Central memory CD8-positive, alpha-beta T cell (primary cell): Measurements from ENCODE around the gene TBPL1.
"Not testable (repeated sequence)": the region's sequence is repeated elsewhere in the genome, so short reads cannot be mapped to it uniquely, and the experiment has no call there.

Experiments
- ATAC-seq: fragments of 150-1000 bp; cut with Tn5 transposase; replicated peaks from 2 replicates; pipeline ENCODE4 v1.10.0; 2022; ENCODE audit warnings: mild to moderate bottlenecking, moderate FRiP score, moderate number of reproducible peaks; ENCODE audit not compliant: poor library complexity, severe bottlenecking; ENCODE audit errors: extremely low read depth
- DNase-seq, 2 donors: peaks; one replicate each; pipeline ENCODE4 v3.0.0; 2021; ENCODE audit warnings: low spot score in 2 of 2
- H3K27ac Mint-ChIP-seq: one replicate; pipeline ENCODE4 v1.8.0; 2022; ENCODE audit warnings: low read depth, mild to moderate bottlenecking, moderate library complexity, mixed read lengths
- H3K27me3 Mint-ChIP-seq: one replicate; pipeline ENCODE4 v1.8.0; 2022; ENCODE audit warnings: mixed read lengths
- H3K36me3 Mint-ChIP-seq: one replicate; pipeline ENCODE4 v1.8.0; 2022; ENCODE audit warnings: mild to moderate bottlenecking, moderate library complexity, mixed read lengths; ENCODE audit not compliant: insufficient read depth
- H3K4me1 Mint-ChIP-seq: one replicate; pipeline ENCODE4 v1.8.0; 2022; ENCODE audit warnings: mixed read lengths
- H3K4me3 Mint-ChIP-seq: one replicate; pipeline ENCODE4 v1.8.0; 2022; ENCODE audit warnings: mild to moderate bottlenecking, moderate library complexity, mixed read lengths
- H3K9me3 Mint-ChIP-seq: one replicate; pipeline ENCODE4 v1.8.0; 2022; ENCODE audit warnings: mixed read lengths

The TBPL1 gene

DNA sequence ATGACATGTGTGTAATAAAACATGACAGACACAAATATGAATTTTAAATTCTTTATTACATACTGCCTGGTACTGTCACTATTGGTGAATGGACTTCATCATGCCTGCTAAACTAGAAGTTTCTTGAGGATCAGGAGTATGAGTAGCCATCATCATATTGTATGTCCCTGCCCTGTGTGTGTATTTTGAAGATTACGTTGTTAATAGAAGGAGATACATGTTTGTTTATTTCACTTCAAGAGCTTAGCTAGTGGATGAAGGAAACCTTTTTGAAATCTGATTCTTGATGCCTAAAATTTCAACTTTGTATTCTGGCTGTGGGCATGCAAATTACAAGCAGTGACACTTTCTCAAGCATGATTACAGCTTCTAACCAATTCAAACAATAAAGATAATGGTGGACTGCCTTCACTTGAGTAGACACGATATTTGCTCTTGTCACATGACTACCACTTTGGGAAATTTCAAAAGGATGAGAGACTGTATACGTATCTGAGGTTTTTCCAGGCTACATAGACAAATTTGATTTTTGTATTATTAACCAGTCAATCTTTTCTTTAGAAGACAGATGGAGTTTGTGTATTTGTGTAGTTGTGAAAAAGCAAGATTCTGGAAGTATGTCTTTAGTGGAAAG is 3.5 kb downstream of the TBPL1 start:
- ATAC-seq = no peak
- Mint-ChIP-seq H3K36me3 (peaks cover 7% of the 10 kb centered on the region), H3K4me3 (no peak overlapping the region), H3K4me1 (peaks cover 70% of the 10 kb centered on the region), H3K9me3 (no peaks in the 10 kb centered on the region), H3K27me3 (no peaks in the 10 kb centered on the region), H3K27ac (no peak overlapping the region)
- no peak for DNase-seq

DNA sequence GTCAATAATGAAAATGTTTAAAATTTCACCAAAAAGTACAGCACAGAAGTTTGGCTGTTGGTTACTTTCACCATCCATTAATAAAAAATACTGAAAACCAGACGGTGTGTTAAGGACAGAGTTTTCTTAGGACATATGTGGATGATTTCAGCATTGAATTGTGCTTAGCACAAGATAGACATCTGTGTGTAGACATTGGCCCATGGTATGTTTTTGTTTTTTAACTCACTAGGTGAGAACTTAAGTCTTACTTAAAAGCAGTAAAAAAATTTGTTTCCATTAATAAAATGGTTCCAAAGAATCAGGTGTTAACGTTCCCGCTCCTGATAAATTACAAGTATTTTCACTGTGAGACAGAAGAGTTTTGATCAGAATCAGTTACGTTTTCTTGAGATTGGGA is 4.2 kb downstream of the TBPL1 start:
- no peaks in the 10 kb centered on the region for H3K9me3 Mint-ChIP-seq
- peaks cover 74% of the 10 kb centered on the region for H3K4me1 Mint-ChIP-seq
- H3K27me3 Mint-ChIP-seq = no peaks in the 10 kb centered on the region
- H3K4me3 Mint-ChIP-seq = no peak overlapping the region
- H3K36me3 Mint-ChIP-seq = peaks cover 7% of the 10 kb centered on the region
- H3K27ac Mint-ChIP-seq = peak overlapping the region; percentile 29
- ATAC-seq (no peak), DNase-seq (no peak)

DNA sequence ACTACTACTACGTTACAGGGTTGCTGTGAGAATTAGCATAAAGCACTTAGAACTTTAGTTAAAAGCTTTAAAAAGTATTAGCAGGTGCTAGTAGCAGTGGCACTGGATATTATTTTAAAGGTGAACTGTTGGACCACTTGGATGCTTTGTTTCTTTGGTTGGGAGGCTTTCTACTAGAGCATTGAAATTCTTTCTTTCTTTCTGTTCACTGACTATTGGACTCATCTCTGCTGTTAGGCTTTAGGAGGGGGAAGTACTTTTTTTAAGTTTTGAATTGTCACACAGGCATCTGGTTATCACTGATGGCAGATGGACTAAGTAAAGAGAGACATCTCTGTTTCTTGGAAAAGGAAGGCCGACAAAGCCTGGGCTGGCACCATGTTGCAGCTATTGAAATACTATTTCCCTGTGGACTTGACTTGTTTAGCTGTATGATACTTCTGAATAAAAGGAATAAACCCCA is 4.8 kb downstream of the TBPL1 start:
- no peak for ATAC-seq
- Mint-ChIP-seq H3K4me1 (peaks cover 80% of the 10 kb centered on the region), H3K27ac (peak overlapping the region; percentile 29), H3K36me3 (peaks cover 4% of the 10 kb centered on the region), H3K4me3 (no peak overlapping the region), H3K27me3 (no peaks in the 10 kb centered on the region), H3K9me3 (no peaks in the 10 kb centered on the region)
- no peak for DNase-seq

DNA sequence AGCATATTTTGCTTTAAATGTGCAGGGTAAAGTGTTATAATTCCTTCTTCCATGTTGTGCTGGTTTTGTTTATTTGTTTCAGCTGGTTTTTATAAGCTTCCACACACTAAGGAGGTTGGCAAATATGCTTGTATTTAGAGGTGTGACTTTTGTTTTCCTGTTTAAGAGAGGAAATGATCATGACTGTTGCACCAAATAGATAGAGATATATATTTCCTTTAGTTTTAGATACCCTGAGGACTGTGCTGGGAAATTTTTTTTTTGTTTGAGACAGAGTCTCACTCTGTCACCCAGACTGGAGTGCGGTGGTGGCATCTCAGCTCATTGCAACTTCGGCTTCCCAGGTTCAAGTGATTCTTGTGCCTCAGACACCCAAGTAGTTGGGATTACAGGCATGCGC is 5.8 kb downstream of the TBPL1 start:
- no peak for DNase-seq
- Mint-ChIP-seq H3K27me3 (no peaks in the 10 kb centered on the region), H3K4me1 (peaks cover 81% of the 10 kb centered on the region), H3K27ac (peak overlapping the region; percentile 63), H3K36me3 (no peaks in the 10 kb centered on the region), H3K9me3 (no peaks in the 10 kb centered on the region), H3K4me3 (no peak overlapping the region)
- peak; percentile 67 for ATAC-seq

DNA sequence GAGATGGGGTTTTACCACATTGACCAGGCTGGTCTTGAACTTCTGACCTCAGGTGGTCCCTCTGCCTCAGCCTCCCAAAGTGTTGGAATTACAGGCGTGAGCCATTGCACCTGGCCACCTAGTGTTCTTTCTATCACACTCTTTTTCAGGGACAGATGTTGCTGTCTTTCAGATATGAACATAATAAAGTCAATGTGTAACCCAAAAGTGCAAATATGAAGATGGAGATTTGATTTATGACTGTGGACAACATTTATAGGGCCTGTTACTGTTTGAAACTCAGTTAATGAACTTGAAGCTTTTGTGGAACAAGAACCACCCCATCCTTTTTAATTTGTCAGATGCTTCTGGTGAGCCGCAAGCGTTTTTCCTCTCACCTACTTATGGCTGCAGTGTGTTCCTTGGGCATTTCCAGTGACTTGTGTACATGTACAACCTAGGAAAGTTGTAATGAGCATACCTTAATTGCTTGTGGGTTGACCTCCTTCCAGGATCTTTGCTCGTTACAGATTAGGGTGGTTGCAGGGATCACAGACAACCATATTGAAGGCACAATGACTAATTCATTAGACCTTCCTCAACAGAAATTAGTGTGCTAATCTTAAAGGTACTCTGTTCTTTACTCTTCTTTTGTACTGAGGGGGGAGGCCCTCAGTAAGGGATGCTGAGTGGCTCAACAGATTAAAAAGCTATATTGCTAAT is 6.8 kb downstream of the TBPL1 start:
- ATAC-seq = no peak
- H3K4me1 Mint-ChIP-seq = peaks cover 80% of the 10 kb centered on the region
- peak overlapping the region; percentile 63 for H3K27ac Mint-ChIP-seq
- H3K4me3 Mint-ChIP-seq = no peak overlapping the region
- H3K9me3 Mint-ChIP-seq = no peaks in the 10 kb centered on the region
- DNase-seq = no peak
- no peaks in the 10 kb centered on the region for H3K27me3 Mint-ChIP-seq
- no peaks in the 10 kb centered on the region for H3K36me3 Mint-ChIP-seq

DNA sequence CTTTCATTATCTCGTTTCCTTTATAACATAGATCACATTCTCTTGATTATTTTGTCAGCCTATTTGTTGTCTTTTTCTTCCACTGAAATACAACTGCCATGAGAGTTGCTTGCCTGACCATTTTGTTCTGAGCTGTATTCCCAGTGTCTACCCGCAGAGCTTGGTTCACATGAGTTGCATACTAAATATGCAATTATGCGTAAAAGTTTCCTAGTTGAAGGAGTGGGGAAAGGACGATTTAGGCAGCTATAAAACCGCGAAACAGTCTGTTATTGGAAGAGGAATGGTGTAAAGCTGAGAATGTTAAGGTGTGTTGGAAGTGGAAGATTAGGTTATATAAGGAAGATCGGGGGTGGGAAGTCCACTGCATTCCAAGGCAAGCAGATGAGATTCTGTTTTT is 8.8 kb downstream of the TBPL1 start:
- Mint-ChIP-seq H3K27me3 (no peaks in the 10 kb centered on the region), H3K36me3 (peaks cover 1% of the 10 kb centered on the region), H3K9me3 (no peaks in the 10 kb centered on the region), H3K4me3 (no peak overlapping the region), H3K4me1 (peaks cover 82% of the 10 kb centered on the region), H3K27ac (no peak overlapping the region)
- DNase-seq (no peak), ATAC-seq (no peak)

DNA sequence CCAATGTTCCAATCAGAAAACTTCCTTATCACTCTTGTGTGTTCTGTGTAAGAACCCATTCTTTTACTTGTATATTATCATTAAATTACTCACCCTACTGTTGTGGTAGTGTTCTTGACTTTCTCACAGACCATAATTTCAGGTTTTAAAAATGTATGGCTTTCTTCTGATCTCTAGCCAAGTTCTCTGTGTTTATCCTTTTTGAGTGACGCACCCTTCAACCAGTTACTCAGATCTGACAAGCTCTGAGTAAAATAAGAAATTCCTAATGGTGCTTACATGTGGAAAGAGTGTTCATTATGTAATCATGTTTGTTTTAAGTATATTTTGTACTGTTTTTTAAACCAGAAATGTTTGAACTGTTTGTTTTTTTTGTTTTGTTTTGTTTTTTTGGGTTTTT is 11.0 kb downstream of the TBPL1 start:
- Mint-ChIP-seq H3K36me3 (peaks cover 1% of the 10 kb centered on the region), H3K27ac (no peak overlapping the region)

DNA sequence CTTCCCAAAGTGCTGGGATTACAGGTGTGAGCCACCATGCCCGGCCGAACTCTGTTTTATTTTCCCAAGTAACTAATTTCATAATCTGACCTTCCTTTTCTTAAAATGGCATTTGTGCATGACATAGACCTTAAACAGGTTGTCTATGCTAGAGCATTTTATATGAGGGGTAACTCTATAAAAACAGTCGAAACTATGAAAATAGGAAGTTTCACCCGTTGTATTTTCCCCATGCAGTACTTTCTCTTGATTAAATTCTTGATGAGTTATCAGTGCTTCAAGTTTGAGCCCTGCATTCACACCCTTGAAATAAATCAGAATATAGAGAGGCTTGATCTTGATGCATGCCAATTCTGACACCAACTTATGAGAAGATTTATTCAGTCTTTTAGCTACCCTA is 11.7 kb downstream of the TBPL1 start:
- no peak overlapping the region for H3K4me3 Mint-ChIP-seq
- peaks cover 1% of the 10 kb centered on the region for H3K36me3 Mint-ChIP-seq
- no peak overlapping the region for H3K27ac Mint-ChIP-seq
- H3K27me3 Mint-ChIP-seq = no peaks in the 10 kb centered on the region
- DNase-seq (no peak), ATAC-seq (no peak)
- H3K4me1 Mint-ChIP-seq = peaks cover 61% of the 10 kb centered on the region
- H3K9me3 Mint-ChIP-seq = no peaks in the 10 kb centered on the region

More for the DNA sequence above, 11.0 kb downstream of the TBPL1 start:
- H3K4me3 Mint-ChIP-seq = no peak overlapping the region
- DNase-seq = no peak
- H3K4me1 Mint-ChIP-seq = peaks cover 67% of the 10 kb centered on the region
- H3K9me3 Mint-ChIP-seq = no peaks in the 10 kb centered on the region
- ATAC-seq = no peak
- no peaks in the 10 kb centered on the region for H3K27me3 Mint-ChIP-seq

DNA sequence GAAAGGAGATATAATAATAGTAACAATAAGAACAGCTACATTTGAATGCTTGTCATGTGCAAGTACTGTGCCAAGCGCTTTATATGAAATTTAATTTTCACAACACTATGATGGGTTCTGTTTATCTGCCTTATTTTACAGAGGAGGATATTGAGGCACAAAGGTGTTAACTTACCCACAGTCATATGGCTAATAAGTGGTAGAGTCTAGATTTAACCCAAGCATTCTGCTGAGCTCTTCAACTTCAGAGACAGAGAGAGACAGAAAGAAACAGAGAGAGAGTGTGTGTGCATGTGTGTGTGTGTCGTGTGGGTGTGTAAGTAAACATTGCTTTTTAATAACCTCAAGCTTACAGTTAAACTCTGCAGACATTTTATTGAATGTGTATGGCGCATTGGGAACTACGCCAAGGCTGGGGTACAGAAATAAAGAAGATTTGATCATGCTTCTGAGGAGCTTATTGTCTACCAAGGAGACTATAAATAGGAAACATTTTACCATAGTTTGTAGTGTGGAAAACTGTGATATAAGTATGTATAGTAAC is 12.9 kb downstream of the TBPL1 start:
- H3K4me3 Mint-ChIP-seq = no peak overlapping the region
- H3K27ac Mint-ChIP-seq = peak overlapping the region; percentile 11

DNA sequence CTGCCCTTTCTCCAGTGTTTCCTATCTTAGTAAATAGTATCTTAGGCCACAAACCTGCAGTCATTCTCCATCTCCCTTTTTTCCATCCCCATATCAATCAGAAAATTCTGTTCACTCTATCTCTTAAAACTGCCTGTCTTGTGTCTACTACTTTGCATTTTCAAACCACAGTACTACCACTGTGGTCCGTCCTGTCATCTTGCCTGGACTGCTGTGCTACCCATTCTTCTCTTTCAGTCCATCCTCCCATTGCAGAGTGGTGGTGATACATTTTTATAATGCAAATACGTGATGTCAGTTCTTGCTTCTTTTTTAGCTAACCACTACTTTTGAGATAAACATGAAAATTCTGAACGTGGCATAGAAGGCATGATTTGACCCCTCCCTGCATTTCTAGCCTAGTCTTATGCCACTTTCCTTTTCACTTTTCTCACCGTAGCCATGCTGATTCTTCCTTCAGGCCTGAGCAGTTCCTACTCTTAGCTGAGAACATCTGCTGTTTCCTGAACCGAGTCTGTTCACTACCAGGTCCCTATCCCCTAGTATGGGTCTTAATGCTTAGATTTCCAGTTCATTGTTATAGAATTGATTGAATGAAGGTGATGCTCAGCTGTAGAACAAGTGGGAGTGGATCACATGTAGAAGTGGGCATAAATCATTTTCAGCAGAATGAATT is 13.8 kb downstream of the TBPL1 start:
- Mint-ChIP-seq H3K9me3 (no peaks in the 10 kb centered on the region), H3K4me3 (peak overlapping the region; percentile 0), H3K27me3 (no peaks in the 10 kb centered on the region), H3K27ac (peak overlapping the region; percentile 11), H3K4me1 (peaks cover 63% of the 10 kb centered on the region), H3K36me3 (peaks cover 3% of the 10 kb centered on the region)
- ATAC-seq (no peak), DNase-seq (no peak)

More for the DNA sequence above, 12.9 kb downstream of the TBPL1 start:
- H3K4me1 Mint-ChIP-seq = peaks cover 58% of the 10 kb centered on the region
- peak; percentile 21 for ATAC-seq
- no peak for DNase-seq
- no peaks in the 10 kb centered on the region for H3K27me3 Mint-ChIP-seq
- peaks cover 1% of the 10 kb centered on the region for H3K36me3 Mint-ChIP-seq
- no peaks in the 10 kb centered on the region for H3K9me3 Mint-ChIP-seq

DNA sequence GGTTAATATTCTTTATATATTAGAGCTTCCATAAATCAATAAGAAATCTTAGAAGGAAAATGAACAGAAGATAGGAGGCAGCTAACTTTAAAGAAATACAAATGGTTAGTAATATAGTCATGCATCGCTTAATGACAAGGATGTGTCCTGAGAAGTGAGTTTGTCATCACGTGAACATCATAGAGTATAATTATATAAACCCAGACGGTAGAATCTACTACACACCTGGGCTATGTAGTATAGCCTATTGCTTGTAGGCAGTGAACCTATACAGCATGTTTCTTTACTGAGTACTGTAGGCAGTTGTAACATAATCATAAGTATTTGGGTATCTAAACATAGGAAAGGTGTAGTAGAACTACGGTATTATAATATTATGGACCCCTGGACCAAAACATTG is 14.3 kb downstream of the TBPL1 start:
- Mint-ChIP-seq H3K9me3 (no peaks in the 10 kb centered on the region), H3K4me1 (peaks cover 63% of the 10 kb centered on the region), H3K27ac (peak overlapping the region; percentile 11), H3K27me3 (no peaks in the 10 kb centered on the region), H3K36me3 (peaks cover 3% of the 10 kb centered on the region), H3K4me3 (no peak overlapping the region)
- DNase-seq (no peak), ATAC-seq (no peak)

DNA sequence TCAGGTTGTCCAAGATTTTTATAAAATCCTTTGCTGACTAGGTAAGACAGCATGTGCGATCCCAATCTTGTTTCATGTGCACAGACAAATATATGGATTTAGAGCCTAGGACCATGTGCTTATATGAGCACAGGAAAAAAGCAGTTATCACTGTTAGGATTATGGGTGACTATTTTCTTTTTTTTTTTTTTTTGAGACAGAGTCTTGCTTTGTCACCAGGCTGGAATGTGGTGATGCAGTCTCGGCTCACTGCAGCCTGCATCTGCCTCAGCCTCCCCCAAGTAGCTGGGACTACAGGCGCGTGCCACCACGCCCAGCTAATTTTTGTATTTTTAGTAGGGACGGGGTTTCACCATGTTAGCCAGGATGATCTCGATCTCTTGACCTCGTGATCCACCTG is 14.8 kb downstream of the TBPL1 start:
- not testable (repeated sequence) for H3K27ac Mint-ChIP-seq, H3K36me3 Mint-ChIP-seq, H3K9me3 Mint-ChIP-seq, H3K4me3 Mint-ChIP-seq, H3K27me3 Mint-ChIP-seq, ATAC-seq, DNase-seq
- H3K4me1 Mint-ChIP-seq = peaks cover 63% of the 10 kb centered on the region
